Peyer's patch (tissue), 4 donors: ENCODE data around the gene NACC2. TPM values are rescaled to one million over a fixed set of nuclear protein-coding genes. Genes with fewer than 3 reads are reported as not detected.

Experiments
- DNase-seq, 3 donors: peaks; one replicate each; pipeline ENCODE4 v3.0.0-alpha.2; 2017 to 2019
- H3K27ac ChIP-seq, 4 donors: fragments of 200-600 bp; sonication (generic); one replicate each; pipeline ENCODE4 v1.5.1; 2016 to 2019
- H3K27me3 ChIP-seq, 2 donors: fragments of 200-600 bp; sonication (generic); one replicate each; pipeline ENCODE4 v1.5.1; 2019
- H3K36me3 ChIP-seq, 3 donors: fragments of 200-600 bp; sonication (generic); one replicate each; pipeline ENCODE4 v1.5.1; 2016 to 2019
- H3K4me1 ChIP-seq, 4 donors: fragments of 200-600 bp; sonication (generic); one replicate each; pipeline ENCODE4 v1.5.1; 2016 to 2019
- H3K4me3 ChIP-seq, 4 donors: fragments of 200-600 bp; sonication (generic); 1 replicate in 3 of 4; 2 replicates in 1 of 4; pipeline ENCODE4 v1.5.1; 2016 to 2019; ENCODE audit warnings: mild to moderate bottlenecking in 1 of 4
- H3K9me3 ChIP-seq, 4 donors: fragments of 200-600 bp; sonication (generic); one replicate each; pipeline ENCODE4 v1.5.1; 2016 to 2019; ENCODE audit warnings: mild to moderate bottlenecking in 1 of 4
- POLR2A ChIP-seq, 2 donors: fragments of 450-650 bp; IDR thresholded peaks; one replicate each; pipeline ENCODE4 v1.5.1; 2017; ENCODE audit warnings: antibody characterized with exemption in 2 of 2, mild to moderate bottlenecking in 2 of 2, moderate library complexity in 2 of 2
- total RNA-seq, 4 donors: library from RNA; depleted of rRNA; stranded (reverse); fragments of >200 nt; gene quantifications; one replicate each; pipeline ENCODE4 v1.1.0, GENCODE V29; 2016
- TF ChIP-seq, protein P1 (sequence below), 6 experiments: fragments of 450-650 bp in 4 of 6; fragments of 200-600 bp in 2 of 6; sonication (generic) in 1 of 6; IDR thresholded peaks; one replicate each; pipeline ENCODE4 v1.5.1; 2017 to 2019; ENCODE audit warnings: antibody characterized with exemption in 6 of 6, mild to moderate bottlenecking in 3 of 6, moderate library complexity in 1 of 6

NACC2 gene
- total RNA-seq, 4 donors from 2014 or later = 8.3 to 24.3 (median 23.1) TPM

DNA sequence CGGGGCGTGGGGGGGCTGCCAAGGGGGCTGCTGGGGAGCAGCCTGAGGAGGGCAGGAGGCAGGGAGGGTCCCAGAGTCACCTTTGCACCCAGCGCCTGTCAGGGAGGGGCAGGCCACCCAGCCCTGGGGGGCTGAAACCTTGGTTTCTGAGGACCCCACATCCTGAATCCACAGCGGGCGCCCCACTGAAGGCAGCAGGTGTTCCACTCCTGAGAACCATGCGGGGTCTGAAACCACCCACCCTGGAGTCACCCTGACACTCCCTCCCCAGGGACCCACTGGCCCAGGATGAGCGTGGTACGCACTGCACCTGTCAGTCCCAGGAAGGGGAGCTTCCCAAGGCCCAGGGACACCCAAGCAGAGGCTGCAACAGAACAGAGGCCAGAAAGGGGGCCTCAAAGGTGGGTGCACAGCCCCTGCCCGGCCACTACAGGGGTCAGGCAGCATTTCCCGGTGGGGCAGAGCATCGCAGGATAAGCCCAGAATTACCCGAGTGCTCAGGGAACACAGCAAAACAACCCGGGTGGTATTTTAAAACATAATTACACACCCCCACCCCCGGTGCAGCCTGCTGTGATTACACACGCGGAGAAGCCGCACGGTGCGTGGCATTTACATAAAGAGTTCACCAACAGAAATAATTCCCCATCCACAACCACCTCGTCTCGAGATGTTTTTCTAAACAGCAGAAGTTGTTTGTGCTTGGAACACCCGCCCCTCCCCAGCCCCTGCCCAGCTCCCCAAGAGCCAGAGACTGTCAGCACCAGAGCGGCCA is 76.6 kb downstream of the NACC2 start:
- H3K4me1 ChIP-seq = no peaks in the 10 kb centered on the region
- DNase-seq = no peak
- H3K4me3 ChIP-seq = no peak overlapping the region
- no peaks in the 10 kb centered on the region for H3K9me3 ChIP-seq
- H3K27me3 ChIP-seq = no peaks in the 10 kb centered on the region
- TF ChIP-seq, protein P1, sequence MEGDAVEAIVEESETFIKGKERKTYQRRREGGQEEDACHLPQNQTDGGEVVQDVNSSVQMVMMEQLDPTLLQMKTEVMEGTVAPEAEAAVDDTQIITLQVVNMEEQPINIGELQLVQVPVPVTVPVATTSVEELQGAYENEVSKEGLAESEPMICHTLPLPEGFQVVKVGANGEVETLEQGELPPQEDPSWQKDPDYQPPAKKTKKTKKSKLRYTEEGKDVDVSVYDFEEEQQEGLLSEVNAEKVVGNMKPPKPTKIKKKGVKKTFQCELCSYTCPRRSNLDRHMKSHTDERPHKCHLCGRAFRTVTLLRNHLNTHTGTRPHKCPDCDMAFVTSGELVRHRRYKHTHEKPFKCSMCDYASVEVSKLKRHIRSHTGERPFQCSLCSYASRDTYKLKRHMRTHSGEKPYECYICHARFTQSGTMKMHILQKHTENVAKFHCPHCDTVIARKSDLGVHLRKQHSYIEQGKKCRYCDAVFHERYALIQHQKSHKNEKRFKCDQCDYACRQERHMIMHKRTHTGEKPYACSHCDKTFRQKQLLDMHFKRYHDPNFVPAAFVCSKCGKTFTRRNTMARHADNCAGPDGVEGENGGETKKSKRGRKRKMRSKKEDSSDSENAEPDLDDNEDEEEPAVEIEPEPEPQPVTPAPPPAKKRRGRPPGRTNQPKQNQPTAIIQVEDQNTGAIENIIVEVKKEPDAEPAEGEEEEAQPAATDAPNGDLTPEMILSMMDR (IDR thresholded peaks at IDR 0.05) = no peak
- TF ChIP-seq POLR2A (IDR thresholded peaks at IDR 0.05) = no peak
- H3K36me3 ChIP-seq = peaks cover 0 to 6% (median 0%) of the 10 kb centered on the region in 3 donors
- no peak overlapping the region for H3K27ac ChIP-seq

DNA sequence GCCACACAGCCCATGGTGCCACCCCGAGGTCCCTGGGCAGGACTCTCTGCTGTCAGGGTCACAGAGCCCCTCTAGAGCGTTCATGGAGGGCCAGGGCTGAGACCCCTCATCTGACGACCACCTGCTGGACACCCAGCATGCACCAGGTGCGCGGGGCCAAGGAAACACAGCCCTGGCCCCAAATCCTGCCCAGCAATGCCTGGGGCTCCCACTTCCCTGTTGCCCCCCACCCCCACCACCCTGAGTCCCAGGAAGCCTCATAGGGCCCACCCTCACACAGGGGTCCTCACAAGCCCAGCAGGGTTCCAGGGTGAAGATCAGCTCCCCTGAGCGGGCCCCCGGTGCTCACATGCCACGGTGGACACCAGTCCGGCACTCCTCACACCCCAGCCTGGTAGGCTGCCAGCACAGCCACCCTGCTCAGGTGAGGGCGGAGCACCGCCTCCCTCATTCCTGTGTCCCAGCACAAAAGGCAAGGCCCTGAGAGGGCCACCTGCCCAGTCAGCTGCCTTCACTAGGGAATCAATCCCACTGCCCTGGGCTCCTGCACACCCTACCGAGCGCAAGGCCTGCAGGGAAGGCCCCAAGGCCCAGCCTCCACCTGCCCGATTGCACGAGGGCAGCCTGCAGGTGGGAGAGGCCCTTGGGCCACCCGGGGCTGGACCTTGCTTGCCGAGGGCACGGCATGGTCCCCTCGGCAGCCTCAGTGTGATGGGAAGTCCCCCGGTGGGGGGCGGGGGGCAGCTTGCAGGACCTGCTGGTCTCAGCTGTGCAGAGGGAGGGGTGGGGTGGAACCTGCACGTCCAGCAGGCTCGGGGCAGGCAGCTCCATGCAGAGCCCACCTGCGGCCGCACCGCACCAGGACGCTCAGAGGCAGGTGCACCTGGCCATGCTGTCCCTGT is 77.5 kb downstream of the NACC2 start:
- H3K4me3 ChIP-seq = no peak overlapping the region
- peak in 1 of 3 donors; percentile 41 for DNase-seq
- H3K4me1 ChIP-seq = no peaks in the 10 kb centered on the region
- H3K27ac ChIP-seq = no peak overlapping the region
- no peak for TF ChIP-seq POLR2A (IDR thresholded peaks at IDR 0.05)
- TF ChIP-seq, protein P1 (IDR thresholded peaks at IDR 0.05) = no peak
- no peaks in the 10 kb centered on the region for H3K27me3 ChIP-seq
- peaks cover 0 to 15% (median 0%) of the 10 kb centered on the region in 3 donors for H3K36me3 ChIP-seq
- no peaks in the 10 kb centered on the region for H3K9me3 ChIP-seq

DNA sequence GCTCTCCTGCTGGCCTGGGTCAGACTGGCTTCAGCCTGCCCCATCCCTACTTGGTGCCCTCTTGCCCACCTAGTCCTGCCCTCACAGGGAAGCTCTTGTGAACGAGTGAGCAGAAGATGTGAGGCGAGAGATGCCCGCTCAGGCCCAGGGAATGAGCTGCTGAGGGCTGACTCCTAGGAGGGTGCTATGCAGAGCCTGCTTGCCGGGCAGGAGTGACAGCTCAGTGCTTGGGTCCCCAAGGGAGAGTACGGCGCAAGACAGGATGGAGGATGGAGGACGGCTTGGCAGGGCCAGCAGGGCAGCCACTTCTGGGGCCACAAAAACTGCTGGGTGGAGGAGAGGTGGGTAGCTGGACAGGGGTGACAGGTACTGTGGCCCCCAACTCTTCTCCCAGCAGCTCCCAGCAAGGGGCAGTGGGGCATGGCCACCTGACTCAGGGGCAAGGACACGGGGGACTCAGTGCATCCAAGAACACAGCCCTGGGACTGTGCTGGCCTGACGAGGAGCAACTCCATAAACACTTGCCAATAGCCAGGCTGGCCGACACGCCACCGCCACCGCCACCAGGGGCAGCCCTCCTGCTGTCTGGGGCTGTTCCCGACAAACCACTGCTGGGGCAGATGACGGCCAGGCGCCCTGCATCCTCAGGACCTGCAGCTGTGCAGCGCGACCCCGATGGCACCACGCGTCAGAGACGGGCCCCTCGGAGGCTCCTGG is 78.4 kb downstream of the NACC2 start:
- no peak overlapping the region for H3K4me3 ChIP-seq

DNA sequence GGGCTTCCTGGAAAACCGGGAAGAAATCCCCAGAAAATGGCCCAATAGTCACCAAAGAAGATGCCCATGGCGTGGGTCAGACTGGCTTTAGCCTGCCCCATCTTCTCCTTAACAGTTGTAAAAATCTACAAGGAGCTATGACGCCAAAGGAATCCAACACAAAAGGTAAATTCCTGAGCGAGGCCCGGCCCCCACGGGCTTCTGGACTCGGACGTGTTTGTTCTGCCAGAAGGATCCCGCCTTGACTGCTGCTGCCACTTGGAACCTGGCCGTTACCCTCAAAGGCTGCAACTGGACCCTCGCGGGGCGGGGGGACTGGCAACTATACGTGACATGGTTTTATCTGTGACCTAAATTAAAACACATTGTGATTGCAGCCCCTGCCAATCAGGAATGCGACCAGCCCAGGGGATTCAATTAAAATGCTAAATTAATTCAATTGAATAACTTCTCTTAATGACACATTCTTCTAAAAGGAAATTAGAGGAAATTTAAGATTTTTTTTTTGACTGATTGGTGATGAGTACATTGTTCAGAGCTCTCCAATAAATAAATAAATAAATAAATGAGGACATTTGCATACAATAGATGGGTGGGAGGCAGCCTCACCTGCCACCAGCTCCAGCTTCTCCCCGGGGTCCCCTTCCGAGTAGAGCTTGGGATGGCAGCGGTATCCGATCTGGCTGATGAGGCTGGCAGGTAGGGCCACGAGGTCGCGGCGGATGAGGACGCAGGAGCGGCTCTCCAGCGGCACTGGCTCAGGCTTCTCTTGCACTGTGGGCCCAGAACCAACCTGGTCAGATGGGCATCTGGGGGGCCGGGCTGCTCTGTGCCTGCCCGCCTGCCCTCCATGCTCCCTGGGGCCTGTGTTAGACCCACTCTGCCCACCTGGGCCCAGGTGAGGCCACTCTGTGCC is 79.2 kb downstream of the NACC2 start:
- DNase-seq = peak in 1 of 3 donors; percentile 39
- no peak for TF ChIP-seq POLR2A (IDR thresholded peaks at IDR 0.05)
- TF ChIP-seq, protein P1 (IDR thresholded peaks at IDR 0.05) = no peak
- Histone ChIP-seq H3K9me3 (no peaks in the 10 kb centered on the region), H3K4me3 (no peak overlapping the region), H3K36me3 (peaks cover 0 to 24% (median 0%) of the 10 kb centered on the region in 3 donors), H3K27me3 (no peaks in the 10 kb centered on the region), H3K4me1 (peaks cover 0 to 5% (median 0%) of the 10 kb centered on the region in 4 donors), H3K27ac (no peak overlapping the region)

More for the DNA sequence above, 78.4 kb downstream of the NACC2 start:
- DNase-seq = peak in 2 of 3 donors; percentile 37 to 43
- Histone ChIP-seq H3K4me1 (peaks cover 0 to 5% (median 0%) of the 10 kb centered on the region in 4 donors), H3K27me3 (no peaks in the 10 kb centered on the region), H3K9me3 (no peaks in the 10 kb centered on the region), H3K36me3 (peaks cover 0 to 16% (median 0%) of the 10 kb centered on the region in 3 donors), H3K27ac (no peak overlapping the region)
- TF ChIP-seq POLR2A (IDR thresholded peaks at IDR 0.05) = no peak
- TF ChIP-seq, protein P1 (IDR thresholded peaks at IDR 0.05) = no peak
